Stimulated activated CD4-positive, alpha-beta T cell treated with anti-CD3 and anti-CD28 coated beads, TNF-alpha, amount 100 ng/mL, for 48 hours (primary cell): ENCODE data around the gene SMG7.
"Not testable (repeated sequence)": the region's sequence is repeated elsewhere in the genome, so short reads cannot be mapped to it uniquely, and the experiment has no call there.

ENCODE experiments used
- DNase-seq, 3 donors: peaks; one replicate each; pipeline ENCODE4 v3.0.0-alpha.2; 2020; ENCODE audit warnings: low read depth in 3 of 3

Gene SMG7, protein sequence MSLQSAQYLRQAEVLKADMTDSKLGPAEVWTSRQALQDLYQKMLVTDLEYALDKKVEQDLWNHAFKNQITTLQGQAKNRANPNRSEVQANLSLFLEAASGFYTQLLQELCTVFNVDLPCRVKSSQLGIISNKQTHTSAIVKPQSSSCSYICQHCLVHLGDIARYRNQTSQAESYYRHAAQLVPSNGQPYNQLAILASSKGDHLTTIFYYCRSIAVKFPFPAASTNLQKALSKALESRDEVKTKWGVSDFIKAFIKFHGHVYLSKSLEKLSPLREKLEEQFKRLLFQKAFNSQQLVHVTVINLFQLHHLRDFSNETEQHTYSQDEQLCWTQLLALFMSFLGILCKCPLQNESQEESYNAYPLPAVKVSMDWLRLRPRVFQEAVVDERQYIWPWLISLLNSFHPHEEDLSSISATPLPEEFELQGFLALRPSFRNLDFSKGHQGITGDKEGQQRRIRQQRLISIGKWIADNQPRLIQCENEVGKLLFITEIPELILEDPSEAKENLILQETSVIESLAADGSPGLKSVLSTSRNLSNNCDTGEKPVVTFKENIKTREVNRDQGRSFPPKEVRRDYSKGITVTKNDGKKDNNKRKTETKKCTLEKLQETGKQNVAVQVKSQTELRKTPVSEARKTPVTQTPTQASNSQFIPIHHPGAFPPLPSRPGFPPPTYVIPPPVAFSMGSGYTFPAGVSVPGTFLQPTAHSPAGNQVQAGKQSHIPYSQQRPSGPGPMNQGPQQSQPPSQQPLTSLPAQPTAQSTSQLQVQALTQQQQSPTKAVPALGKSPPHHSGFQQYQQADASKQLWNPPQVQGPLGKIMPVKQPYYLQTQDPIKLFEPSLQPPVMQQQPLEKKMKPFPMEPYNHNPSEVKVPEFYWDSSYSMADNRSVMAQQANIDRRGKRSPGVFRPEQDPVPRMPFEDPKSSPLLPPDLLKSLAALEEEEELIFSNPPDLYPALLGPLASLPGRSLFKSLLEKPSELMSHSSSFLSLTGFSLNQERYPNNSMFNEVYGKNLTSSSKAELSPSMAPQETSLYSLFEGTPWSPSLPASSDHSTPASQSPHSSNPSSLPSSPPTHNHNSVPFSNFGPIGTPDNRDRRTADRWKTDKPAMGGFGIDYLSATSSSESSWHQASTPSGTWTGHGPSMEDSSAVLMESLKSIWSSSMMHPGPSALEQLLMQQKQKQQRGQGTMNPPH

DNA sequence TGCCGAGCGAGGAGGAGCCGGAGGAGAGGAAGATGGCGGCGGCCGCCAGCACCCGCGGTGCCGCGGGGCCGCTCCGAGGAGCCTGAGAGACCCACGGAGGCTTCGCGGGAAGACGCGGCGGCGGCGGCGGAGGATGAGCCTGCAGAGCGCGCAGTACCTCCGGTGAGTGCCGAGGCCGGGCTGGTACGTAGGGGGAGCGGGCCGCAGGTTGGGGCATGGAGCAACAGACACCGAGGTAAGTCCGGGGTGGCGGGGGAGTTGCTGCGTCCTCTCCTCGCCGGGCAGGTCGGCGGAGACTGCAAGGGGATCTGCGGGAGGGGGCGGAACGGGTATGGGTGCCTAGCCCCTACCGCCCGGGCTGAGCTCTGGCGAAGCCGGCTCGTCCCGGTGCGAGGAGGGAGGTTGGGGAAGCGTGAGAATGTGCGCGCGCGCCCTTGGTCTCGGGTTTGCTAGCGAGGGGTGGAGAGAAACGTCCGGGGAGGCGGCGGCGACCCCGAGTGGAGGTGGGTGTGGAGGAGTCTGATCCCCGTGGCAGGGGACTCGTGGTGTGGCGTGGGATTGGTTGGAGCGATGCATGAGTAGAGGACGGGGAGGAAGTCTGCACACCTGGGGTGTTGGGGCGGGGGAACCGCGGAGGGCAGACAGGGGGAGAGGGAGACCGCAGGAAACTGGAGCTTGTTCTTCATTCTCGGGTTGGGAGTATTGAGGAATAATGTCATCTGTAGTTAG, at the start of gene SMG7:
TSS of gene SMG7 (plus strand) at position 12 of the 729 bp plus-strand sequence. CDS start at position 134, 122 bp downstream.
- DNase-seq, result peak; percentile 11 to 32 (median 18)

DNA sequence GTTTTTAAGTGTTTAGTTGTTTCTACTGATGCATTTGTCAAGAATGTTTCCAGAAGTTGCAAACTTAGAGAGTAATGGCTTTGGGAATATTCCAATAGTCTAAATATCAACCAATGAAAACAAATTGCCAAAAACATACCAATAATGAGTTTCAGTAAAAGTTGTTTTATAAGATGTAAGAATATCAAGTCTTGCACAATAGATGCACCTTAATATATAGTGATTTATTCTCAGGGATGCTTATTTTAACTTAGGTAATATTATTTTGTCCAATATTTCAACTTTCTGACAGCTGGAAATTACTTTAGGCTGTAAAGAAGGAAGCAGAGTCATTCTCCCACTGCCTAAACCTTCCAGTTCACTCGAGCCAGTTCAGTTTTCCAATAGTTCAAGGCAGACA, 48.8 kb upstream of the SMG7 start:
- no peak for DNase-seq

DNA sequence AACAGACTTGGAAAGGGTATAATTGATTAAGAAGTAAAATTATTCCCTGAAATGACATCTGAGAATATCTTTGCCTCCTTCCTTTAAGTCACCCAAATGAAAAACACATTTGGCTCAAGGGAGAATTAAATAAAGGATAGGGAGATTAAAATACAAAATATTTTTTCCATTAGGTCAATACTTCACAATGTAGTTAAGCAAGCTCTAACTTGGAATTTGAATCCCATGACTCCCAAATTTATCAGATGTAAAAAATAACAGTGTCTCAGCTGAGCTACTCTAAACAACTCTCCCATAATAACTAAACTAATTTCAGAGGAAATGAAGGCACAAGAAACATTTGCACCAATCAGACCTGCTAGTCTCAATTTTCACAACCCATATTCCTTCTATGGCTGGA, 47.6 kb upstream of the SMG7 start:
- no peak for DNase-seq

DNA sequence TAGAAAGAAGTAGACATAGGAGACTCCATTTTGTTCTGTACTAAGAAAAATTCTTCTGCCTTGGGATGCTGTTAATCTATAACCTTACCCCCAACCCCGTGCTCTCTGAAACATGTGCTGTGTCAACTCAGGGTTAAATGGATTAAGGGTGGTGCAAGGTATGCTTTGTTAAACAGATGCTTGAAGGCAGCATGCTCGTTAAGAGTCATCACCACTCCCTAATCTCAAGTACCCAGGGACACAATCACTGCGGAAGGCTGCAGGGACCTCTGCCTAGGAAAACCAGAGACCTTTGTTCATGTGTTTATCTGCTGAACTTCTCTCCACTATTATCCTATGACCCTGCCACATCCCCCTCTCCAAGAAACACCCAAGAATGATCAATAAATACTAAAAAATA, 44.7 kb upstream of the SMG7 start:
- not testable (repeated sequence) for DNase-seq

DNA sequence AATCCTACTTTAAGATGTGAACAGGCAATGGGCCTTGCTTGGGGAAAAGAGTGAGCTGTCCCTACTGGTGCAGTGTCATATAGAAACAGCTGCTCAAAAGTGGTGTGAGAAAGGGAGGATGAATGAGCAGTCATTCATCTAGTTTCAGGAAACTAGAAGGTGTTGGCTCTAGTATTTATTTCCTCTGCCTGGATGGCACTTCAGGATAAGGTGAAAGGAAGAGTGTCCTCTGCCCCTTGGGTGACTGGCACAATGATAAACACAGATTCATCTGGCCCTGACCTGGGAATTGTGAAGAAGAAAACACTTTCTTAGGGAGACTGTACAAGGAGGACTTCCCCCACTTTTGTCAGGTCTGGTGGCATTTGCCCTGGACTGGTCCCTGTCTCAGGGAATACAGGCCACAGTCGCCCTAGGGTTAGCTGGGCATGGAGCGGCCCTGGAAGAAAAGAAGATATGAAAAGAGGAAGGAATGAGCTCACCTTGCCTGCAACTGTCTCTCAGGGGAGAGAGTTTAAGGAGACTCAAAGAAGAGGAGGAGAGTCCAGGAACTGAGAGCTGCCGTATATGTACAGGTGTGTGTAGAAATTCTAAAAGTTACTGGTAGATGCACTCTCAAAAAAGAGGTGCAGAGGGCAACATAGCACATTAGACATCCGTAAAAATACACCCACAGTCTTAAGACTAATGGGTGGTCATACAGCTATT, 40.3 kb upstream of the SMG7 start:
- no peak for DNase-seq

DNA sequence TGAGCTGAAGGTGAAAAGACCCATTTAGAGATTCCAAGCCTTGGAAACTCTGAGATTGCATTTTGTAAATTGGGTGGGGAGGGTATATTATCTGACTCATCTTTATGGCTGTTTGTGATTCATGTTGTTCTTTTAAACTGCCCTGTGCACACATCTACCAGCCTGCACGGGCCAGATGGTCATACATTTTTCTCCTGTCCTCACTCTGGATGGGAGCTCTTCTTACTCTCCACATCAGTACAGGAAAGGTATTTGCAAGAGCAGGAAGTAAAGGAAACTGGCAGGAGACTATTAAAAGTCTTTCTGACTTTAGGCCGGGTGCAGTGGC, 39.8 kb upstream of the SMG7 start:
- DNase-seq, result no peak

DNA sequence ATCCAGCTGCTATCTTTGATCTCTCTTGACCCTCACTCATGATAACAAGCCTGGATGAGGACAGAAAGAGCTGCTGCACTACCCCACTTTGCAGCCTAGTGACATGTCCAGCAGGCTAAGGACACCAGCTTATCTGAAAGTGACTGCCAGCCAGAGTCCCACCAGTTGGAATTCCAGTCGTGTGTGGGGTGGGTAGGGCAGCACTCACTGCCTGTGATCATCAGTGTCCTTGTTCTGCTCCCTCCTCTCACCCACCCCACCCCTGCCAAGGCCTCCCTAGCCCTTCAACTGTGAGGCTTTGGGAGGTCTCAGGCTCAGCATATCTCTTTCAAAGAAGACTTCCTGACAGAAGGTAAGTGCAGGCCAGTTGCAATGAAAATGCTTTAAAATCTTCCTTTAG, 38.6 kb upstream of the SMG7 start:
- DNase-seq, result no peak

DNA sequence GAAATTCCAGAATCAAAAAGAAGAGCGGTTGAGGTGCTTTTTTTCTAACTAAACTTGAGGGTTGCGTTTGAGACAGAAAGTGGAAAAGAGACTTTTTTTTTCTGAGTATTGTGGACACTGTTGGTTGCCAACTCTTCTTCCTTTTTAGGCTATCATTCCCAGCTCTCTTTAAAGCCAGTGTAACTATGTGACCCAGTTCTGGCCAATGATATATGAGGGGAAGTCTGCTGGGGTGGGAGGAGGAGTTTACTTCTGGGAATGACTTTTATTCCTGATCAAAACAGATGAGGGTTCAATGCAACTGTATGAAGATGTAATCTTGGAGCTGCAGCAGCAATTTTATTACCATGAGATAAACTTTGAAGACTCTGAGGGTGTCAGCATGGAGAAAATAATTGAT, 36.8 kb upstream of the SMG7 start:
- no peak for DNase-seq

DNA sequence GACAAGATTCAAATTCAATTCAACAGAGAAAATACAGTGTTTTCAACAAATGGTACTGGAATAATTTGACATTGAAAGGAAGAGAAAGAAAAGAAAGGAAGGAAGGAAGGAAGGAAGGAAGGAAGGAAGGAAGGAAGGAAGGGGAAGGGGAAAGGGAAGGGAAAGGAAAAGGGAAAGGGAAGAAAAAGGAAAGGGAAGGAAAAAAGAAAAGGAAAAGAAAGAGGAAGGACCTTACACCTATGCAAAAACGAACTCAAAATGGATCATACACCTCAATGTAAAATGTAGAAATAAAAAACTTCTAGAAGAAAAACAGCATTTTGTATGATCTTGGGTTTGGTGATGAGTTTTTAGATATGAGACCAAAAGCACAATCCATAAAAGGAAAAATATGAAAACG, 34.2 kb upstream of the SMG7 start:
- DNase-seq, result no peak

DNA sequence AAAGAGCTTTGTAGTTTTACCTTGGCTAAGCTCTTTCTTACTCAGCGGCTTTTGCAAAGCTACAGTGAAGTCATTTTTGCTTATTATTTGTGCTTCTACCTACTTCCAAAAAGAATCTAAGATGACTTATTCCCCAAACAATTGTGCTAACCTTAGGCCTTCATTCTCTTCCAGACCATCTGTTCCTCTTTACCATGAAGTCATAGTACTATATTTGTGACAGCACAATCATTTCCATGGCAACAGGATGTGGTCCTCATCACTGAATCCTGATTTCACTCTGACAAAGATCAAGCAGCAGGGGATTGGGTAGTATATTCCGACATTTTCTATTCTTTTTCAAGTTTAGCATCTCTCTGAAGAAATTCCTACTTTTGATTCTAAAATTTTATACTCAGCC, 29.3 kb upstream of the SMG7 start:
- no peak for DNase-seq

DNA sequence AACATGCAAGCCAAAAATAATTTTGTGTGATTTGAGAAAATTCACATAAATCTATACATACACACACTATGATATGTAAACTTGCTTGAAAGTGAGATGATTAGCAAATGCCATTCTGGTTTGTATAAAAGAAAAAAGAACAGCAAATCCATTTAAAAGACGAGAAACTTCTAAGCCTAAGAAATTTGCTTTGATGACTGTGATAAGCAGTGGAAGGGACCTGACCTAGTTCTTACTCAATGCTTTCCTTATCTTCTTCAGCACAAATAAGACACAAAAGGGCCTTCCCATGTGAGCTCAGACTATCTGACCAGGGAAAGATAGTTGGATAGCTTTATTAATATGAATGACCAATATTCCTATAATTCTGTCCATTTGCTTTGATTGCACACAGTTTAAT, 28.8 kb upstream of the SMG7 start:
- DNase-seq, result no peak

DNA sequence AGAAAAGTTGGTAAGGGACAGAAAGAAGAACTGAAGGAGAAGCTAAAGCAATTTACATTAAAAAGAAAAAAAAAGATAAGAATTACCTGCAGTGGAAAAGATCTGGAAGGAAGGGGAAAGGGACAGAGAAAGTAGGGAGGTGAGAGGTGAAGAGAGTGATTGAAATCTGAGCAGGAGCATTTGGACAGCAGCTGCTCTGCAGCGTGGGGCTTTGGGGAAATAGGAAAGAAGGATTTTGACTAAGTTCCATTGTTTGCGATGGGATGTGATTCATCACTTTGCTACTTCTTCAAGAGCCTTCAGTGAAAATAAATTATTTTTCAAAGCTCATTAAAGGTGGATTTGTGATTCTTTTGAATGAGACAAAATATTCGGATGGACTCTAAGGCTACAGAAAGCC, 28.1 kb upstream of the SMG7 start:
- DNase-seq, result no peak

DNA sequence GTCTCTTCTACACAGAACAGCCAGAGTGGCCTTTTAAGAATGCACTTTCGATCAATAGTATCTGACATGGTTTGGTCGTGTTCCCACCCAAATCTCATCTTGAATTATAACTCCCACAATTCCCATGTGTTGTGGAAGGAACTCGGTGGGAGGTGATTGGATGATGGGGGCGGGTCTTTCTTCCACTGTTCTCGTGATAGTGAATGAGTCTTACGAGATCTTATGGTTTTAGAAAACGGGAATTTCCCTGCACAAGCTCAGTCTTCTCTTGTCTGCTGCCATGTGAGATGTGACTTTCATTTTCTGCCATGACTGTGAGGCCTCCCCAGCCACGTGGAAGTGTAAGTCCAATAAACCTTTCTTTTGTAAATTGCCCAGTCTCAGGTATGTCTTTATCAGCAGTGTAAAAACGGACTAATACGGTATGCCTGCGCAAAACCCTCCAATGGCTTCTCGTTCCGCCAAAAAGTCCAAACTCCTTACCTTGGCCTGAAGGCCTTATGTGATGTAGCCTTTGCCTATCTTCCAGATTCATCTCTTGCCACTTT, 23.0 kb upstream of the SMG7 start:
- DNase-seq, result no peak

DNA sequence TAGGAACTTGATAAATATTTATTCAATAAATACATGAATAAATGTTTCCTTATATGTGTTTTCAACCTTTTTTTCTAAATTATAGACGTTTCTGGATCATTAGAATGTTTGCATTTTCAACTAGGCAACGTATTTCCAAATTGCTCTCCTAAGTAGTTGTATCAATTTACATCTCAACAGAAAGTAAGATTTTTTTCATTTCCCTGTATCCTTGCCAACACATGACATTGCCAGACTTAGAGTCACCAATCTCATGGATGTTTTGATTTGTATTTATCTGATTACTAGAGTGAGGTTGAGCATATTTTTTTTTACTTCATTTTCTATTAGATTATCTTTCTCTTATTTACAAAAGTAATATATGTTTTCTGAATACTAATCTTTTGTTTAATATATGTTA, 22.2 kb upstream of the SMG7 start:
- no peak for DNase-seq

DNA sequence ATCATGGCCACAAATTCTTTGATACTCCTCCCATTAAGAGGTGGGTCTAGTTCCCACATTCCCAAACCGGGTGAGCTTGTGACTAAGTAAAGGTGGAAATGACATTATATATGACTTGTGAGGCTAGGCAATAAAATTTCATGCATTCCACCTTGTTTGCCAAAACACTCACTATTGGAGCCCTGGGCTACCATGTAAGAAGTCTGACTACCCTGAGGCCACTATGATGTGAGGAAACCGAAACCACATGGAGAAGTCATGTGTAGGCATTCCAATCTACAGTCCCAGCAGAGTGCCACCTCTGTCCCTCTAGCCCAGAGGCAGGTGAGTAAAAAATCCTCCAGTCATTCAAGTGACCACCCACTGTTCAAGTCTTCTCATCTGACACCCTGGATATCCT, 17.9 kb upstream of the SMG7 start:
- no peak for DNase-seq

DNA sequence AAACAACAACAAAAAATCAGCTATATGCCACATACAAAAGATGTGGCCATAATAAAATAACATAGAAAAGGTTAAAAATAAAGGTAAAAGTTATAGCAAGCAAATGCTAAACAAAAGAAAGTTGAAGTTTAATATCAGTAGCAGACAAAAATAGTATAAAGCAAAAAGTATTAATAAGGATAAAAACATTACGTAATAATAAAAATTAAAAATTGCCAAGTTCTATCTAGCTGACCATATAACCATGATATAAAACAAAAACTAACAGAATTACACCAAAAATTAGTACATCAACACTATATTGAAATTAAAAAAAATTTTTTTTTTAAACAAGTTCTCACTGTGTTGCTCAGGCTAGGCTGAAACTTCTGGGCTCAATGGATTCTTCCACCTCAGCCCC, 15.5 kb upstream of the SMG7 start:
- no peak for DNase-seq

DNA sequence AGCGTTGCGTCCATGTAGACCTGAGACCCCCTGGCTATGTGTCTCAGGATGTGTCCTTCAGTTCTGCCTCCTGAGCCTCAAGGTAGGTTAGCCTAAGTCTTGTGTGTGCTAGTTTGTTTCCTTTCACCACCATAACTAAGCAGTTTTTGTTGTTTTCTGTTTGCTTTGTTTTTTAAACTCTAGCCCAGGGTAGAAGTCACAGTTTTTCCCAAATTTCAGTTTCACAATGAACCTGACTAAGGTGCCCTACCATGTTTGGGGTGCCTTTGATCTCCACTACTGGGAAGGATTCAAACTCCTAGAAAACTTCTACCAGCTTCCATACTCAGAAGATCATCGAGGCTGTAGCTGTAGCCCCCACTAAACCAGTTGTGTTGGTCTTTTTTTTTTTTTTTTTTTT, 14.8 kb upstream of the SMG7 start:
- no peak for DNase-seq

DNA sequence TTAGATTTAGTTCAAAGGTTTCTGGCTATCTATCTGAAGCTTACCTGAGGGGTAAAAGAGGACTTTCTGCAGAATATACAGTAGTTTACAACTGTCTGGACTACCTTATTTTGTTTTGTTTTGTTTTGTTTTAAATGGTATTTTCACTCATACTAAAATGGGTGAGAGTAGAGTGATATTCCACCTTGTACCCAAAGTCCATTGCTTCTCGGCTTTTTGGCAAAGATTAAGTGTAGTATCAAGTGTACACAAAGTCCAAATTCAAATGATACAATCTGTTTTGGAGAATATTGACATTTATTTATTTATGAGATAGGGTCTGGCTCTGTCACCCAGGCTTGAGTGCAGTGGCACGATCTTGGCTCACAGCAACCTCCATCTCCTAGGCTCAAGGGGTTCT, 11.7 kb upstream of the SMG7 start:
- DNase-seq, result no peak

DNA sequence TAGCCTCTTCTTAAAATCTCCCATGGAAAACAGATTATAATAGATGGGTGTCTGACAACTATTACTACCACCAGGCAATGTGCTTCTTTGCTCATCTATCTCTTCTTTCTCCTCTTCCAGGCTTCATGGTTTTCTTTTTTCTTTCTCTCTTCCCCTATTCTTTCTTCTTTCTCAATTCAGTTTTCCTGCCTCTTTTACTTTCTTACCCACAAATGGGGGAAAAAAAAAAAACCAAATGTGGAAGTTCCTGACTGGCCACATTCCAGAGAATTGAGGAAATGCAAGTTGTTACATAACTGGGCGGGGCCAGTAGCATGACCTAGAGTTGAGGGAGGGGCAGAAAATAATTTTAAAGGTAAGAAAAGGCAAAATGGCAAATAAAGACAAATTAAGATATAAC, 10.9 kb upstream of the SMG7 start:
- no peak for DNase-seq

DNA sequence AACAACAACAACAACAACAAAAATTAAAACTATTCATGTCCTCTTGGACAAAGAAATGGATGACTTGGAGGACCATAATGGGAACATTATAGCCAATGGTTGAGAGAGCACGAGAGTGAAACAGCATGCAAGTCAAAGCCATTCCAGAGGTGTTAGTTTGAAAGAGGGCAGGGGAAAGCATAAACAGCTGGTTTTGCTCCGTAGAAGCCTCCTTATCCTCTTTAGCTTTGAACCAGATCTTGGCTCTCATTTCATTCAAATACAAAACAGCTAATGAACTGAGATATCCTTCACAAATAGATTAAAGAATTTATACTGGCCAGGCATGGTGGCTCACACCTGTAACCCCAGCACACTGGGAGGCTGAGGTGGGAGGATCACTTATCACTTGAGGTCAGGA, 8.7 kb upstream of the SMG7 start:
- DNase-seq, result no peak

DNA sequence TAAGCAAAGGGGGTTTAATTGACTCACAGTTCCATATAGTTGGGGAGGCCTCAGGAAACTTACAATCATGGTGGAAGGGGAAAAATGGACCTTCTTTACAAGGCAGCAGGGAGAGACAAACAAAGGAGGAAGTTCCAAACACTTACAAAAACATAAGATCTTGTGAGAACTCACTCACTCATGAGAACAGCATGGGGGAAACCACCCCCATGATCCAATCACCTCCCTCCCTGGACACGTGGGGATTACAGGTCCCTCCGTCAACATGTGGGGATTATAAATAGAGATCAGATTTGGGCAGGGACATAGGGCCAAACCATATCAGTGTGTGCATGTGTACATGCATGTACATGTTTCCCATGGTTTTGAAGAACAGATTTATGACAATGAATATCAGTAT, 5.5 kb upstream of the SMG7 start:
- no peak for DNase-seq
